IPS-NIHi7 (cell line): Measurements from ENCODE around the gene BICRAL.
"Not testable (repeated sequence)": the region's sequence is repeated elsewhere in the genome, so short reads cannot be mapped to it uniquely, and the experiment has no call there.

Experiments used
- DNase-seq: peaks from one replicate; pipeline ENCODE4 v3.0.0; 2012; ENCODE audit warnings: mixed read lengths; ENCODE audit errors: extremely low spot score

BICRAL gene

GRCh38 chr6:42762426-42762859 is 19.4 kb upstream of the BICRAL start:
- DNase-seq, result no peak

DNA sequence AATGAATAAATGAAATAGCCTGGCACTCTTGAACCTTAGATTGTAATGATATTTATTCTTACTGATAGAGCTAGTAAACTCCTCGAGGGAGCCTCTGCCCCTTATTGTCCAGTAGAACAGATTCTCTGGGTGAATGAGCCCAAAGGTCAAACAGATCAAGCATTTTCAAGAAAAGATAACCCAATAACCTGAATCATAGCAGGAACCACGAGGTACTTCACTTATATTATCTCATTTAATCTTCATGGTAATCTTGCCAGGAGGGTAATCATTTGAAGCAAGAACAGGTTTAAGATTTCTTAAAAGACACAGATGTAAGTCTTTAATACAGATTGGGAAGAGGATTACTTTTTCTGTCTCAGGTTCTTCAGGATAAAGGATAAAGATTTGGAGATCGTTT is 18.9 kb upstream of the BICRAL start:
- DNase-seq, result no peak

DNA sequence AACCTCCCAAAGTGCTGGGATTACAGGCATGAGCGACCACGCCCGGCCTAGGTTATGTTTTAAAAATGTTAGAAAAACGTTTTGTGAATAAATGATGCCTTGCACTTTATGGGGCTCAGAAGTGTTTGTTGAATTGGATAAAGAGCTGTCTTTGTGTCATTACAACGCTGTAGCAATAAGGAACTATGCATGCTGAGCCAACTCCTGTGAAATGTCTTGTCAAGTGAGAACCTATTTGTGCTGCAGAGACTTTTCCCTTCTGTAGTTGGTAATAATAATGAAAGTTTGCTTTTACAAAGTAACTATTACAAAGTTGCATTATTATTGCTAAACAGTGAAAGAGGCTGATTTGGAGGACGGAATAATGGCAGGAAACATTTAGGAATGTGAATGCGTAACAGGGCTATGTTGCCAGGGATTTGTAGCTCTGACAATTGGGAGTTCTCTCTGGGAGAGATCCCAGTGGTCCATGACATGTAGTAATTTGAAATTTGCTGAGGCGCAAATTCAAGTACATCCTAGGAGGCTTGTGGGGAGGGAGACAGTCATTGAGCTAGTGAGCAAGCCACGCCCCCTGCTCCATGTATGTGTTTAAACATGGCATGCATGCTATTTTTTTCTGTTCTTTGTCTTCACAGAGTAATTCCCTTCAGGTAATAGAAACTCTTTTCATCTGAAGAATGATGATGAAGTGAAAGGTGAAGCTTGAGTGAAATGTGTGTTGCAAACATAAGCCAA is 16.8 kb upstream of the BICRAL start:
- no peak for DNase-seq

- no peak for DNase-seq
Observed at GRCh38 chr6:42766163-42766670, 15.6 kb upstream of the BICRAL start.

DNA sequence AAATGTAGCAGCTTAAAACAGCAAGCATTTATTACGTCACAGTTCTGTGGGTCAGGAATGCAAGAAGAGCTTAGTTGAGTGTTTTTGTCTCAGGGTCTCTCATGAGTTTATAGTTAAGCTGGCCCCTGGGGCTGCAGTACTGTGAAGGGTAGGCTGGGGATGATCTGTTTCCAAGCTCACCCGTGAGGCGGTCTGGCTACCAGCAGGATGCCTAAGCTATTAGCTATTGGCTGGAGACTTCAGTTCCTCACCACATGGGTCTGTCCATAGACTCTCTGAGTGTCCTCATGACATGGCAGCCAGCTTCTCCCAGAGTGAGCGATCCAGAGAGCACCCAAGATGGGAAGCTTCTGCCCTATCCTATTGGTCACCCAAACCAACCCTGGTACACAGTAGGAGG is 12.8 kb upstream of the BICRAL start:
- no peak for DNase-seq

- no peak for DNase-seq
Observed at GRCh38 chr6:42769836-42770235, 12.0 kb upstream of the BICRAL start.

GRCh38 chr6:42771741-42772100 is 10.1 kb upstream of the BICRAL start:
- no peak for DNase-seq

- DNase-seq, result no peak
Observed at GRCh38 chr6:42774201-42774600, 7.7 kb upstream of the BICRAL start.

DNA sequence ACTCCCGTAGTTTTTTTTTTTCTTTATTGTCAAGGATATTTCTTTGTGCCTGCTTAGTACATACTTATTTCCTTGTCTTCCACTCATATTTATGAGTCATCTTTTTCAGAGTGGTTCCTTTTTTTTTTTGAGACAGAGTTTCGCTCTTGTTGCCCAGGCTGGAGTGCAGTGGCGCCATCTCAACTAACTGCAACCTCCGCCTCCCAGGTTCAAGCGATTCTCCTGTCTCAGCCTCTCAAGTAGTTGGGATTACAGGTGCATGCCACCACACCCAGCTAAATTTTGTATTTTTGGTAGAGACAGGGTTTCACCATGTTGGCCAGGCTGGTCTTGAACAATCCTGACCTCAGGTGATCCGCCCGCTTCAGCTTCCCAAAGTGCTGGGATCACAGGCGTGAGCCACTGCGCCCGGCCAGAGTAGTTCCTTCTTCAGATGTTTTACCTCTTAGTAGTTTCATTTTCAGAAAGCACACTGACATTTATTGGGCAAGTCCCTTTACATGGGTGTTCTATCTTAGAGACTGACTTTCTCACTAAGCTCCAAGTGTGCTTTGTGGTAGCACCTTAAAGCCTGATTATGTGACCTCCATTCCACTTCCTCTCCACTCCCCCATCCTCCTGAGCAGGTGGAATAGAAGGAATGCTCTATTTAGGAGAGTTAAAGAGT is 6.9 kb upstream of the BICRAL start:
- not testable (repeated sequence) for DNase-seq

DNA sequence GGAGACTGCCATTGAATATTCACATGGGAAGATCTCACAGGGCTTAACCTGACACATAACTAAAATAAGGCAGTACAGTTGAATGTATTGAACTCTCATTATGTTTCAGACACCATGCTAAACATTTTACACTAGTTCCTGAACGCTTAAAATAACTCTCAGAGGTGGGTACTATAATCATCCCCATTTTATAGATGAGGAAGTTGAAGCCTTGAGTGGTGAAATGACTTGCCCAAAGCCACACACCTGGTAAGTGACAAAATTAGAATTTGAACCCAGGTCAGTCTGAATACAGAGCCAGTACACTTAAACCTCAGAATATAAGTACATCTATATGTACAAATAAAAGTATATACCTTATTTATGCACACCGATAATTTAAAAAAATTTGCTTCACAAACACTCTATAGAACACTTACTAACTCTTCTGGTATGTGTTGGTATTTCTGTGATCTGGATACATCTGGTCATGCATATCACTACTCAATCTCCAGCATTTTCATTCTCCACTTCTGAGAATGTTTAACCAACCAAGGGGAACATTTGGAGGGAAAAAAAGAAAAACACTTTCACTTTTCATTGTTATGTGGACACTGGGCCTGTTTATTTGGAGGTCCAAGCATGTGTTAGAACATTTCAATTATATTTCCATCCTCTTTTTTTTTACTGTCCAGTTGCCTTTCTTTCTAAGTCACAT is 4.6 kb upstream of the BICRAL start:
- no peak for DNase-seq

DNA sequence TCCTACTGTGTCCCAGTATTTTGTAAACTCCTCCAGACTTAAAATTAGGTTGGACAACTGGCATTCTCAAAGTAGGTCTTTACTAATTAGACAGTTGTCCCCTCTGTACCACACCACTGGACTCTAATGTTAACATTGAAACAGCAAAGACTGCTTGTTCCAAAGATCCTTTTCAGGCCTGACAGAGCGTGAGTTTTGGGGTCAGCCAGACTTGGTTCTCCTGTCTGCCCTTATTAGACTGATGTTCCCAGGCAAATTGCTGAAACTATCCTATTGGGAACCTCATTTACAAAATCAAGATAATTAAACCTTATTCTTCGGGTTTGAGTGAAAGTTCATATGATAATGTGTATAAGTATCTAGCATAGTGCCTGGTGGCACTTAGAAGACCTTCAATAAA is 3.7 kb upstream of the BICRAL start:
- no peak for DNase-seq

- no peak for DNase-seq
Observed at GRCh38 chr6:42779521-42779920, 2.3 kb upstream of the BICRAL start.

DNA sequence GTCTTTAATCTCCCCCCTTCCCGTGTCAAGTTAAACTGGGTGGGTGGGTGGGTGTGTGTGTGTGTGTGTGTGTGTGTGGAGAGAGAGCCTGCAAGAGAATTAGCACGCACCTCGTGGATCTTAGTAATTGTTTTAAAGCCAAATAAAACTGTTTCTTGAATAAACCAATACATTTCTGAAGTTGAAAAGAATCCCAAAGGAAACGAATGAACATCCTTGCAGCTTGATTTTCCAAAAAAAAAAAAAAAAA is 381 bp upstream of the BICRAL start:
- no peak for DNase-seq

GRCh38 chr6:42782689-42783176 is 881 bp downstream of the BICRAL start:
- peak; percentile 69 for DNase-seq

DNA sequence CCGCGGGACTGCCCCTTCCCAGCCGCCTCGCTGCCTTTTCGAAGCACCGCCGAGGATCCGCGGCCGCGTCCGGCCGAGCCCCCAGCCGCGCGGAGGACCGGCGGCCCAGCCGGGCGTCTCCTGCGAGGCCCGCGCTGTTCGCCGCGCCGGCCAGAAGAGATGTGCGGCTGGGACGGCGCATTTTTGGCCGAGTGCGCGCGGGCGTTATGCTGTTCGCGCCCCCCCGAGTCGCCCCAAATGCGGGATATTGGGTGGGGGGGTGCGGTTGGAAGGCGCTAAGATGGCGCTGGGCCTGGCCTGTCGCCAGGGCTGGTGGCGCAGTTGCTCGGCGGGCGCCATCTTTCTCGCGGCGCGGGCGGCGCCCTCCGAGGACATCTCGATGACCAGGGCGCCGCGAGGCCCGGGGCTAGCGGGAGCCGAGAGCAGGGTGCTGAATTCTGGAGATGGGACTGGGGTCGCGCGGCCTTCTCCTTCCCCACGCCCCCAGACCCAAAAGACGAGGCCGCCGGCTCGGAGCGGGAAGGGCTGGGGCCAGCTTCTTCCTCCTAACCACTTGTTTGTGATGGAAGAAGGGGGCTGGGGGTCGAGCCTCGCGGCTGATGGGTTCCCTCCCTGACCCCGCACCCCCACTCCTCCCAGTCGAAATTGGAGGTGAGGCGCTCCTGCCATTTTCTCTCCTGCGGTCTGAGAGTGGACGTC is 1.5 kb downstream of the BICRAL start:
- DNase-seq, result peak; percentile 55

- DNase-seq, result no peak
Observed at GRCh38 chr6:42783876-42784642, 2.2 kb downstream of the BICRAL start.

GRCh38 chr6:42784717-42785498 is 3.1 kb downstream of the BICRAL start:
- DNase-seq, result no peak

- no peak for DNase-seq
Observed at GRCh38 chr6:42786525-42786985, 4.7 kb downstream of the BICRAL start.

DNA sequence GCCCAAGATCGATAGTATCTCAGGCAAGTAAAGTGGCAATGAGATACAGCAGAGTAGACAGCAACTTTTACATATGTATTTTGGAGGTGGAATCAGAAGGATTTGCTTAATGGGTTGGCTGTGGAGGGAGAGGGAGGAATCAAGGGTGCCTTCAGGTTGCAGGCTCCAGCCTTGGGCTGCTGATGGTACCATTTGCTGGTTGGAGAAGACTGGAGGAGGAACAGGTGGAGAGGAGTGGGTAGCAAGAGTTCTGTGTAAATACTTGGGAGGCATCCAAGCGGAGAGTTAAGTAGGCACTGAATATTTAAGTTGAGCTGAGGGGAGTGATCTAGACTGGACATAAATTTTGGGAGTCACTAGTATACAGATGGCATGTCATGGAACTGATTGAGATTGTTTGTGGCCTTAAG is 5.2 kb downstream of the BICRAL start:
- no peak for DNase-seq

- no peak for DNase-seq
Observed at GRCh38 chr6:42788671-42789070, 6.8 kb downstream of the BICRAL start.
